Dendritic cell treated with granulocyte-macrophage colony-stimulating factor and Interleukin-4, amounts not matched to agents 40 ng/mL and 50 ng/mL, for 4 days (primary cell): ENCODE measurements around the gene NFASC.

ENCODE experiments used
- H3K27ac Mint-ChIP-seq: one replicate; pipeline ENCODE4 v1.8.0; 2022; ENCODE audit warnings: mild to moderate bottlenecking, mixed read lengths
- H3K27me3 Mint-ChIP-seq: one replicate; pipeline ENCODE4 v1.8.0; 2022; ENCODE audit warnings: mild to moderate bottlenecking, mixed read lengths
- H3K36me3 Mint-ChIP-seq: one replicate; pipeline ENCODE4 v1.8.0; 2022; ENCODE audit warnings: low read depth, mixed read lengths
- H3K4me1 Mint-ChIP-seq: one replicate; pipeline ENCODE4 v1.8.0; 2022; ENCODE audit warnings: low read depth, mixed read lengths
- H3K4me3 Mint-ChIP-seq: one replicate; pipeline ENCODE4 v1.8.0; 2022; ENCODE audit warnings: mild to moderate bottlenecking, moderate library complexity, mixed read lengths
- H3K9me3 Mint-ChIP-seq: one replicate; pipeline ENCODE4 v1.8.0; 2022; ENCODE audit warnings: mixed read lengths
- intact Hi-C: fragments of 100-400 bp; cut with micrococcal nuclease; formaldehyde crosslinking; loops from one replicate; pipeline ENCODE4 v1.15.0; 2022

The NFASC gene

GRCh38 chr1:204868340-204868700, 2.3 kb upstream of the NFASC start:
- Mint-ChIP-seq H3K4me3 (no peak overlapping the region), H3K36me3 (no peaks in the 10 kb centered on the region), H3K27me3 (peaks cover 7% of the 10 kb centered on the region), H3K4me1 (no peaks in the 10 kb centered on the region), H3K27ac (no peak overlapping the region), H3K9me3 (no peaks in the 10 kb centered on the region)
- intact Hi-C loops: no loop called here

- Mint-ChIP-seq H3K4me1 (no peaks in the 10 kb centered on the region), H3K4me3 (no peak overlapping the region), H3K27ac (no peak overlapping the region), H3K27me3 (peaks cover 4% of the 10 kb centered on the region), H3K36me3 (no peaks in the 10 kb centered on the region), H3K9me3 (no peaks in the 10 kb centered on the region)
- intact Hi-C loops: no loop called here
Measured at GRCh38 chr1:204869097-204869496, 1.6 kb upstream of the NFASC start.

- Mint-ChIP-seq H3K4me1 (no peaks in the 10 kb centered on the region), H3K27ac (no peak overlapping the region), H3K27me3 (peaks cover 3% of the 10 kb centered on the region), H3K36me3 (no peaks in the 10 kb centered on the region), H3K9me3 (no peaks in the 10 kb centered on the region), H3K4me3 (no peak overlapping the region)
- intact Hi-C loops: no loop called here
Measured at GRCh38 chr1:204871405-204872037, 859 bp downstream of the NFASC start.

- Mint-ChIP-seq H3K4me3 (no peak overlapping the region), H3K4me1 (no peaks in the 10 kb centered on the region), H3K9me3 (no peaks in the 10 kb centered on the region), H3K27me3 (peaks cover 5% of the 10 kb centered on the region), H3K36me3 (no peaks in the 10 kb centered on the region), H3K27ac (no peak overlapping the region)
- intact Hi-C loops: no loop called here
Measured at GRCh38 chr1:204872262-204872881, 1.7 kb downstream of the NFASC start.

GRCh38 chr1:204873176-204873575, 2.5 kb downstream of the NFASC start:
- peaks cover 11% of the 10 kb centered on the region for H3K27me3 Mint-ChIP-seq
- no peak overlapping the region for H3K27ac Mint-ChIP-seq
- intact Hi-C loops: no loop called here
- H3K9me3 Mint-ChIP-seq: no peaks in the 10 kb centered on the region
- H3K36me3 Mint-ChIP-seq: no peaks in the 10 kb centered on the region
- no peak overlapping the region for H3K4me3 Mint-ChIP-seq
- H3K4me1 Mint-ChIP-seq: no peaks in the 10 kb centered on the region

GRCh38 chr1:204873714-204874113, 3.1 kb downstream of the NFASC start:
- Mint-ChIP-seq H3K4me3 (no peak overlapping the region), H3K4me1 (no peaks in the 10 kb centered on the region), H3K36me3 (no peaks in the 10 kb centered on the region), H3K27me3 (peaks cover 13% of the 10 kb centered on the region), H3K9me3 (no peaks in the 10 kb centered on the region), H3K27ac (no peak overlapping the region)
- intact Hi-C loops: no loop called here

GRCh38 chr1:204874274-204874673, 3.6 kb downstream of the NFASC start:
- H3K27me3 Mint-ChIP-seq: peaks cover 14% of the 10 kb centered on the region

GRCh38 chr1:204875255-204875654, 4.6 kb downstream of the NFASC start:
- no peak overlapping the region for H3K4me3 Mint-ChIP-seq
- intact Hi-C loops: no loop called here
- no peak overlapping the region for H3K27ac Mint-ChIP-seq
- H3K36me3 Mint-ChIP-seq: no peaks in the 10 kb centered on the region
- H3K9me3 Mint-ChIP-seq: no peaks in the 10 kb centered on the region
- H3K27me3 Mint-ChIP-seq: peaks cover 14% of the 10 kb centered on the region
- no peaks in the 10 kb centered on the region for H3K4me1 Mint-ChIP-seq

More at GRCh38 chr1:204874274-204874673, 3.6 kb downstream of the NFASC start:
- intact Hi-C loops: no loop called here
- no peaks in the 10 kb centered on the region for H3K36me3 Mint-ChIP-seq
- H3K27ac Mint-ChIP-seq: no peak overlapping the region
- H3K4me3 Mint-ChIP-seq: no peak overlapping the region
- no peaks in the 10 kb centered on the region for H3K9me3 Mint-ChIP-seq
- no peaks in the 10 kb centered on the region for H3K4me1 Mint-ChIP-seq

GRCh38 chr1:204878621-204879234, 8.1 kb downstream of the NFASC start:
- Mint-ChIP-seq H3K4me3 (no peak overlapping the region), H3K27ac (no peak overlapping the region), H3K36me3 (no peaks in the 10 kb centered on the region), H3K4me1 (no peaks in the 10 kb centered on the region), H3K27me3 (peaks cover 14% of the 10 kb centered on the region), H3K9me3 (no peaks in the 10 kb centered on the region)
- intact Hi-C loops: no loop called here

- Mint-ChIP-seq H3K9me3 (no peaks in the 10 kb centered on the region), H3K4me1 (no peaks in the 10 kb centered on the region), H3K27ac (no peak overlapping the region), H3K4me3 (no peak overlapping the region), H3K27me3 (peaks cover 14% of the 10 kb centered on the region), H3K36me3 (no peaks in the 10 kb centered on the region)
- intact Hi-C loops: no loop called here
Measured at GRCh38 chr1:204879351-204879750, 8.7 kb downstream of the NFASC start.

- Mint-ChIP-seq H3K4me1 (no peaks in the 10 kb centered on the region), H3K36me3 (no peaks in the 10 kb centered on the region), H3K4me3 (no peak overlapping the region), H3K27ac (no peak overlapping the region), H3K9me3 (no peaks in the 10 kb centered on the region), H3K27me3 (peaks cover 17% of the 10 kb centered on the region)
- intact Hi-C loops: no loop called here
Measured at GRCh38 chr1:204880906-204881305, 10.2 kb downstream of the NFASC start.

- no peaks in the 10 kb centered on the region for H3K4me1 Mint-ChIP-seq
- H3K4me3 Mint-ChIP-seq: no peak overlapping the region
- H3K27ac Mint-ChIP-seq: no peak overlapping the region
- no peaks in the 10 kb centered on the region for H3K9me3 Mint-ChIP-seq
- peaks cover 17% of the 10 kb centered on the region for H3K27me3 Mint-ChIP-seq
- H3K36me3 Mint-ChIP-seq: no peaks in the 10 kb centered on the region
- intact Hi-C loops: no loop called here
Measured at GRCh38 chr1:204882479-204882878, 11.8 kb downstream of the NFASC start.

- H3K36me3 Mint-ChIP-seq: no peaks in the 10 kb centered on the region
- H3K4me1 Mint-ChIP-seq: no peaks in the 10 kb centered on the region
- H3K27me3 Mint-ChIP-seq: peaks cover 16% of the 10 kb centered on the region
- no peaks in the 10 kb centered on the region for H3K9me3 Mint-ChIP-seq
- no peak overlapping the region for H3K27ac Mint-ChIP-seq
- intact Hi-C loops: no loop called here
- no peak overlapping the region for H3K4me3 Mint-ChIP-seq
Measured at GRCh38 chr1:204883405-204883804, 12.7 kb downstream of the NFASC start.

- no peaks in the 10 kb centered on the region for H3K4me1 Mint-ChIP-seq
- no peak overlapping the region for H3K27ac Mint-ChIP-seq
- H3K9me3 Mint-ChIP-seq: no peaks in the 10 kb centered on the region
- peaks cover 16% of the 10 kb centered on the region for H3K27me3 Mint-ChIP-seq
- H3K4me3 Mint-ChIP-seq: no peak overlapping the region
- intact Hi-C loops: no loop called here
- no peaks in the 10 kb centered on the region for H3K36me3 Mint-ChIP-seq
Measured at GRCh38 chr1:204885288-204885711, 14.6 kb downstream of the NFASC start.
